Subcutaneous adipose tissue (tissue), 4 donors: ENCODE measurements around the gene LMX1B. TPM values are rescaled to one million over a fixed set of nuclear protein-coding genes. Genes with fewer than 3 reads are reported as not detected.

Source experiments
- total RNA-seq, 4 donors: library from RNA; depleted of rRNA; stranded (reverse); fragments of >200 nt; gene quantifications; one replicate each; pipeline ENCODE4 v1.1.0, GENCODE V29; 2016
- TF ChIP-seq, protein P1 (sequence below): fragments of 450-650 bp; IDR thresholded peaks from one replicate; pipeline ENCODE4 v1.5.1; 2016; ENCODE audit warnings: low read depth, mild to moderate bottlenecking, control low read depth, antibody characterized with exemption, moderate library complexity

The LMX1B gene
- total RNA-seq, 4 donors from 2014 or later: 0.38 to 1.1 (median 0.51) TPM; not detected in 1

DNA sequence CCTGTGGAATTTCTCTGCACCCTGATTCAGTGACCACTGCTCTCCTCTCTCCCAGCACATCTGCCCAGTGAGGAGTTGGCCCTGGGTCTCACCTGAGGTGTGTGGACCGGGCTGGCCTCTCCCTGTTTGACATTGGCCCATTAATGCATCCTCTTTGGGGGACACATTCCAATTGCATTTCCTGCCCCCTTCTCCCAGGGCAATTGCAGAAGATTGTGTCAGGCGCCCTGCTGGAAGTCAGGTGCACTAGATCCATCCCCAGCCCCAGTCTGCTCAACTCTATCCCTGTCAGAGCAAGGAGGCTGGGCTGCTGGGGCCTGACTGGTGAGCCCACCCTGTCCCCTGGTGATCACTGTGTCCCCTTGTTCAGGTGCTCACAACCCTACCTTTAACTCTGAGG, 84.5 kb downstream of the LMX1B start:
- TF ChIP-seq, protein P1, sequence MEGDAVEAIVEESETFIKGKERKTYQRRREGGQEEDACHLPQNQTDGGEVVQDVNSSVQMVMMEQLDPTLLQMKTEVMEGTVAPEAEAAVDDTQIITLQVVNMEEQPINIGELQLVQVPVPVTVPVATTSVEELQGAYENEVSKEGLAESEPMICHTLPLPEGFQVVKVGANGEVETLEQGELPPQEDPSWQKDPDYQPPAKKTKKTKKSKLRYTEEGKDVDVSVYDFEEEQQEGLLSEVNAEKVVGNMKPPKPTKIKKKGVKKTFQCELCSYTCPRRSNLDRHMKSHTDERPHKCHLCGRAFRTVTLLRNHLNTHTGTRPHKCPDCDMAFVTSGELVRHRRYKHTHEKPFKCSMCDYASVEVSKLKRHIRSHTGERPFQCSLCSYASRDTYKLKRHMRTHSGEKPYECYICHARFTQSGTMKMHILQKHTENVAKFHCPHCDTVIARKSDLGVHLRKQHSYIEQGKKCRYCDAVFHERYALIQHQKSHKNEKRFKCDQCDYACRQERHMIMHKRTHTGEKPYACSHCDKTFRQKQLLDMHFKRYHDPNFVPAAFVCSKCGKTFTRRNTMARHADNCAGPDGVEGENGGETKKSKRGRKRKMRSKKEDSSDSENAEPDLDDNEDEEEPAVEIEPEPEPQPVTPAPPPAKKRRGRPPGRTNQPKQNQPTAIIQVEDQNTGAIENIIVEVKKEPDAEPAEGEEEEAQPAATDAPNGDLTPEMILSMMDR: no peak

DNA sequence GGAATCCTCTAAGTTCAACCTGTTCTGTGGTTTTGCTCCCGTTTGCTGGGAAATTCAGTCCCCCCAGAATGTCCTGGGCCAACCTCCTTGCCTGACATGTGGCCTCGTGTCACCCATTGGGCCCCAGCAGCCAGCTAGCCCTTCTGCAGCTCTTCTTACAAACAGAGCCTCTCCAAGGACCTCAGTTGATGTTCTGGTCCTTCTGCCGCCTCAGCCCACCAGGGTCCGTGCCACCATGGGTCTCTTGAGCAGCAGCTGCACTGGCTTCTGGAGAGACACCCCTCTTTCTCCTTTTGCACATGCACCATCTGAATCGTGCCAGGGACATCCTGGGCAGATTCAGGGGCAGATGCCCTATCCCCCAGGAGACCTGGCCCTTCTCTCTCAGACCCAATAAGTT, 85.0 kb downstream of the LMX1B start:
- TF ChIP-seq, protein P1: no peak

DNA sequence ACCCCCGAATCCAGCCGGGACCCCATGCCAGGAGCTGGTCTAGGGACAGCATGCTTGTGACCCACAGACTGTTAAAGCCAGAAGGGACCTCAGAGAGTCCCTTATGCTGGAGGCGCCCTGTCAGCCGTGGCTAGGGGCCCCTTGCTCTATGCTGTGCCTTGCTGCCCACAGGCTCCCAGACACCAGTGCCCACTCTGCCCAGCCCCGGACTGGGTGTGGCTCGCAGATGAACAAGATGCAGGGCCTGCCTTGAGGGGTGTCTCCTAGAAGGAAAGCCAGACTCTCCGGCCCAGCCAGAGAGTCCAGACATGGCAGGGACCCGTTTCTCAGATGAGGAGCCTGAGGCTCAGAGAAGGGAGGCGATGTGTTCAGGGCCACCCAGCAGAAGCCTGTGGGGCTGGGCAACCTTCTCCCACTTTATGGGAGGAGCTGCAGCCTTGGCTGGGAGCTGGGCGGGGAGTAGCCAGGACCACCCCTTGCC, 85.7 kb downstream of the LMX1B start:
- TF ChIP-seq, protein P1: no peak

DNA sequence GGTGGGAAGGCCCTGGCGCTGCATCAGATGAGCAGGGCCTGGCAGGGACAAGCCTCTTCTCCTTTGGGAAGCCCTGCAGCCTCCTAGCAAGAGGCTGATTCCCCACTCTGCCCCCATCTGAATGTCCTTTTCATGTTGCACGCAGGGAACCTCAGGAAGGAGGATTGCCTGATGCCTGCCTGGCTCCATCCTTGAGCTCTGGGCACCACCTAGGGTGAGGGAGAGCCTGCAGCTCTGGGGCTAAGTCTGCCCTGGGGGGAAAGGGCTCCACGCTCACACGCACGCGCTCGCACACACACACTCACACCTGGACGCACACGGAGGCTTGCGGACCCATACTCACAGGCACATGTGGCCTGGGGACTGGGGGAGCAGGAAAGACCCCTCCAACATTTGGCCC, 86.6 kb downstream of the LMX1B start:
- TF ChIP-seq, protein P1: no peak

DNA sequence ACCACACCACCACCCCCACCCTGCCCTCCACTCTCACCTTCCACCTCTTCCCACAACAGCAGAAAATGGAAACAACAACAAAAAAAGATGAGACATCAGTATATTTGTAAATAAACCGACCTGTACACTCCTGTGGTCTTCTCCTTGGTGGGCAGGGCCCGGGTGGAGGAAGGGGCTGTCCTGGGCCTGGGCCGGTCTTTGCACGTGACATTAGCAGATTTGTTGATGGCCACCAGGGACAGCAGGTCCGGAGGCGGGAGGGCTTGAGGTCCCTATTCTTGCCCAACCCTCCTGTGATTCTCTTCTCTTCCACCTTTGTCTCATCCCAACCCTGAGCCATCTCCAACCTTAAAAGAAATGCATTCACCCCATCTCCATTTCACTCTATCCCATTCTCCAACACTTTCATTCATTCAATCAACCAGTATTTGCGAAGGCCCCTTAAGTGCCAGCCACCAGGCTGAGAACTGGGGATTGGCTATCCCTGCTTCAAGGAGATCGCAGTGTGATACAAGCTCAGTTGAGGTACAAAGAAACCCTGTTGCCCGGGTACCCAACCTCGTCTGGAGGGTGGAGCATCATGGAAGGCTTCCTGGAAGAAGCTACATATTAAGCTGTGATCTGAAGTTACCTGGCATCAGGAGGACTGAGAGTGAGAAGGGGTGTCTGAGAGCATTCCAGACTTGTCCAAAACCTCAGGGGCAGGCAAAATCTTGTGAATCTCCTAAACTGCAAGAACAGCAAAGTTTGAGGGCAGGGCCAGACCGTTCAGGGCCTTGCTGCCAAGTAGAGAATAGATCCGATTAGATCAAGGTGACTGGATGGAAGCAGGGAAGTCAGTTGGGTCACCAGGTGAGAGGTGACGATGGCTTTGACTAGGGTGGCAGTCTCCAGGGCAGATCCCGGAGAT, 87.4 kb downstream of the LMX1B start:
- TF ChIP-seq, protein P1: no peak

DNA sequence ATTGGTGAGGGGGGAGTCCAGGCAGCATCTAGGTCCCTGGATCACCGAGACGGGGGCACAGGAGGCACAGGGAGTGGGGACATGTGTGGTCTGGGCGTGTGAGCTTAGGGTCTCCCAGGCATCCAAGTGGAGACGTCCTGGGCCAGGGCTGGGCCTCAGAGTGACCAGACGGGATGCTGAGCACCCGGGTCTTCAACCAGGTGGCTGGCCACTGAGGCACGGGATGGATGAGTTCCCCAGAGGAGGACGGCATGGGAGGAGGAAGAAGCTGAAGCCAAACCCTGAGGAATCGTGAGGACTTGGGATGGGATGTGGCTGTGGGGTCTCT, 88.0 kb downstream of the LMX1B start:
- TF ChIP-seq, protein P1: no peak

DNA sequence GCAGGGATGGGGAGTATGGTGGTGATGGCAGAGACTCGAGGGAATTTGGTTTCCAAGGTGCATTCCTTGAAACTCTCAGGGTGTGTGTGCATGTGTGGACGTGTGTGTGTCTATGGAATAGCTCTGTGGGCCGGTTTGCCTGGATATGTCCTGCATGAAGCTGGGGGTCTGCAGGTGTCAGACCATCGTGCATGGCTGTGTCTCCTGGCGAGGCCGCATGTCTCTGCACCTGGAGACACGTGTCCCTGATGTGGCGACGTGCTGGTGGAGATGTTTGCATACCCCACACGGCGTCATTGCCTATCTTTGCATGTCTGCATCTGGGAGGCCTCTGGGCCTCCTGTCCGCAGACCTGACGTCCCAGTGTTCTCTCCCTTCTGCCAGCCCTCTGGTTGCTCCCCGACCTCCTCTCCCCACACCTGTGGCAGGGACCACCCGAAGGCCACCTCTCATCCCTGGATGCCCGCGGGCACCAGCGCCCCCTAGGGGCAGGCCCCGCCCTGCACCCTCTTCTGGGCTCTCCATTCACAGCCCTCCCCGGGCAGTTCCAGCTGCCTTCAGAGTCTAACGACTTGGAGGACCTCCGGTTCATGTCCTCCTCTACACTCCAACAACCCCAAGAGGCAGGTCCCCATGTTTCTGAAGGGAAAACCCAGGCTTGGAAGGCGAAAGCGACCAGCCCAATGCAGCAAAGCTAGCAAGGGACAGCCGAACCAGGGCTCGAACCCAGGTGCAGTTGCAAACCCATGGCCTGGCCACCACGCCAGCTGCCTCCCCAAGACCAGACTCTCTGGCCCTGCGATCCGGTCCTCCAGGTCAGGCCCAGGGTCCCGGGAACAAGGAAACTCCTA, 88.6 kb downstream of the LMX1B start:
- TF ChIP-seq, protein P1: no peak
